HG02642 (cell line): ENCODE results near the gene KLF13.

ENCODE experiments used
- ATAC-seq: cut with Tn5 transposase; IDR thresholded peaks from one replicate; pipeline ENCODE4 v1.9.1; 2021; ENCODE audit warnings: mild to moderate bottlenecking; ENCODE audit not compliant: unreplicated experiment, poor library complexity

KLF13 gene

DNA sequence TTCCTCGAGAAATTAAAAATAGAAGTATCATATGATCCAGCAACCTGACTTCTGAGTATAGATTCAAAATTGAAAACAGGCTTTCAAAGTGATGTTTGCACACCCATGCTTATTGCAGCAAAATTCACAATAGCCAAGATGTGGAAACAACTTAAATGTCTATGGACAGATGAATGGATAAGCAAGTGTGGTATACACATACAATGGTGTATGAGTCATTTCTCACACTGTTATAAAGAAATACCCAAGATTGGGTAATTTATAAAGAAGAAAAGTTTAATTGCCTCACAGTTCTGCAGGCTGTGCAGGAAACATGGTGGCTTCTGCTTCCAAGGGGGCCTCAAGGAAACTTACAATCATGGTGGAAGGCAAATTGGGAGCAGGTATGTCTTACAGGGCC is 100.8 kb downstream of the KLF13 start:
- ATAC-seq, result no peak
